Measurements from ENCODE around the gene KCTD15. TPM values are rescaled to one million over a fixed set of nuclear protein-coding genes. Genes with fewer than 3 reads are reported as not detected.

The KCTD15 gene
- total and polyA plus RNA-seq, 8 donors: 14.1 to 172 (median 30.1) TPM

- no peak overlapping the region for H3K4me3 ChIP-seq
- intact Hi-C loops (cut with DNase I; ENCODE audit: low total_unique reads): no loop called here
- H3K36me3 ChIP-seq: no peaks in the 10 kb centered on the region
- H3K27ac ChIP-seq: no peak overlapping the region
- WGBS, 5 donors: 42 to 48% (median 44%) methylated on average over 8 to 9 of the region's 9 CpGs
- peaks cover 0 to 5% (median 0%) of the 10 kb centered on the region in 4 donors for H3K4me1 ChIP-seq
- no peak for TF ChIP-seq EP300 (IDR thresholded peaks at IDR 0.05)
- no peak for TF ChIP-seq POLR2A (IDR thresholded peaks at IDR 0.05)
- no peak for TF ChIP-seq CTCF (IDR thresholded peaks at IDR 0.05)
- TF ChIP-seq POLR2AphosphoS5 (IDR thresholded peaks at IDR 0.05): no peak
- H3K9me3 ChIP-seq: no peaks in the 10 kb centered on the region
- peaks cover 0 to 72% (median 8%) of the 10 kb centered on the region in 3 donors for H3K27me3 ChIP-seq
- peak in 1 of 2 donors; percentile 65 for DNase-seq
These were observed 28.7 kb upstream of the KCTD15 start for GRCh38 chr19:33767898-33768413.

GRCh38 chr19:33769208-33769607 is 27.5 kb upstream of the KCTD15 start:
- Histone ChIP-seq H3K4me3 (no peak overlapping the region), H3K4me1 (peaks cover 0 to 7% (median 3%) of the 10 kb centered on the region in 4 donors), H3K27ac (no peak overlapping the region), H3K9me3 (no peaks in the 10 kb centered on the region), H3K27me3 (peaks cover 0 to 67% (median 8%) of the 10 kb centered on the region in 3 donors), H3K36me3 (no peaks in the 10 kb centered on the region)
- no peak for DNase-seq
- 59 to 75% (median 63%) methylated on average over 6 of the region's 6 CpGs for WGBS, 5 donors
- intact Hi-C loops (cut with DNase I; ENCODE audit: low total_unique reads): no loop called here
- TF ChIP-seq EP300 (IDR thresholded peaks at IDR 0.05) (no peak), POLR2AphosphoS5 (IDR thresholded peaks at IDR 0.05) (no peak), CTCF (IDR thresholded peaks at IDR 0.05) (no peak), POLR2A (IDR thresholded peaks at IDR 0.05) (no peak)

- no peak for TF ChIP-seq EP300 (IDR thresholded peaks at IDR 0.05)
- no peak for TF ChIP-seq POLR2A (IDR thresholded peaks at IDR 0.05)
- TF ChIP-seq CTCF (IDR thresholded peaks at IDR 0.05): no peak
- TF ChIP-seq POLR2AphosphoS5 (IDR thresholded peaks at IDR 0.05): no peak
- no peaks in the 10 kb centered on the region for H3K9me3 ChIP-seq
- H3K27ac ChIP-seq: no peak overlapping the region
- 73 to 81% (median 75%) methylated on average over 2 to 8 of the region's 8 CpGs for WGBS, 5 donors
- intact Hi-C loops (cut with DNase I; ENCODE audit: low total_unique reads): loop anchor here (5.0 to 10.0 kb wide), 2 partner anchors 343 to 525 kb away; no protein-coding TSS in a partner anchor
- no peak overlapping the region for H3K4me3 ChIP-seq
- no peak for DNase-seq
- peaks cover 0 to 67% (median 8%) of the 10 kb centered on the region in 3 donors for H3K27me3 ChIP-seq
- no peaks in the 10 kb centered on the region for H3K36me3 ChIP-seq
- peaks cover 0 to 7% (median 3%) of the 10 kb centered on the region in 4 donors for H3K4me1 ChIP-seq
These were observed 26.6 kb upstream of the KCTD15 start for GRCh38 chr19:33770107-33770506.

GRCh38 chr19:33771384-33772101 is 25.1 kb upstream of the KCTD15 start:
- TF ChIP-seq CTCF (IDR thresholded peaks at IDR 0.05) (peak in 5 of 7 experiments; percentile 61 to 83 (median 81)), EP300 (IDR thresholded peaks at IDR 0.05) (no peak)
- H3K4me1 ChIP-seq: peaks cover 0 to 7% (median 3%) of the 10 kb centered on the region in 4 donors

More at GRCh38 chr19:33771384-33772101, 25.1 kb upstream of the KCTD15 start:
- intact Hi-C loops (cut with DNase I; ENCODE audit: low total_unique reads): loop anchor here (5.0 to 10.0 kb wide), 2 partner anchors 344 to 527 kb away; no protein-coding TSS in a partner anchor
- whole genome bisulfite sequencing, 5 donors: 13 to 33% (median 30%) methylated on average over 9 to 19 of the region's 19 CpGs
- no peak overlapping the region for H3K4me3 ChIP-seq
- H3K27me3 ChIP-seq: peaks cover 0 to 61% (median 8%) of the 10 kb centered on the region in 3 donors
- no peak overlapping the region for H3K27ac ChIP-seq
- no peaks in the 10 kb centered on the region for H3K9me3 ChIP-seq
- no peaks in the 10 kb centered on the region for H3K36me3 ChIP-seq
- peak; percentile 76 to 89 for DNase-seq

Data from stomach (tissue), 9 donors.